CD14-positive monocyte (primary cell): ENCODE data around the gene A2M. TPM values are rescaled to one million over a fixed set of nuclear protein-coding genes. Genes with fewer than 3 reads are reported as not detected.

ENCODE experiments used
- DNase-seq, 3 donors: peaks; one replicate each; pipeline ENCODE4 v3.0.0-alpha.2; 2011 to 2022
- H2AFZ ChIP-seq: 2 replicates; pipeline ENCODE4 v1.6.0; 2012; ENCODE audit warnings: mild to moderate bottlenecking, low read depth, low read length, inconsistent platforms; ENCODE audit not compliant: insufficient read depth, poor library complexity, severe bottlenecking
- H3K27ac ChIP-seq, 2 donors: 1 replicate in 1 of 2; 2 replicates in 1 of 2; pipeline ENCODE4 v1.5.1; 2012 to 2013; ENCODE audit warnings: low read length in 2 of 2, control low read depth in 1 of 2, inconsistent platforms in 1 of 2, low read depth in 1 of 2, mild to moderate bottlenecking in 1 of 2
- H3K27me3 ChIP-seq, 2 donors: one replicate each; pipeline versions ENCODE4 v1.6.0 to v1.6.1; 2011 to 2013; ENCODE audit warnings: low read length in 2 of 2; ENCODE audit not compliant: control insufficient read depth in 2 of 2, insufficient read depth in 2 of 2
- H3K36me3 ChIP-seq, 2 donors: replicated peaks in 1 of 2; 1 replicate in 1 of 2; 2 replicates in 1 of 2; pipeline versions ENCODE4 v1.5.1 to v1.6.1; 2012 to 2013; ENCODE audit warnings: low read length in 2 of 2, control low read depth in 1 of 2, inconsistent platforms in 1 of 2, mild to moderate bottlenecking in 1 of 2; ENCODE audit not compliant: insufficient read depth in 2 of 2, control insufficient read depth in 1 of 2
- H3K4me1 ChIP-seq, 2 donors: 1 replicate in 1 of 2; 2 replicates in 1 of 2; pipeline versions ENCODE4 v1.5.1 to v1.6.1; 2012 to 2013; ENCODE audit warnings: low read length in 2 of 2, control low read depth in 1 of 2, inconsistent platforms in 1 of 2, mild to moderate bottlenecking in 1 of 2, moderate library complexity in 1 of 2; ENCODE audit not compliant: insufficient read depth in 2 of 2, control insufficient read depth in 1 of 2
- H3K4me2 ChIP-seq: replicated peaks from 2 replicates; pipeline ENCODE3; 2012; ENCODE audit warnings: low read length, moderate library complexity, mild to moderate bottlenecking; ENCODE audit not compliant: poor library complexity, severe bottlenecking; ENCODE audit errors: extremely low read depth
- H3K4me3 ChIP-seq, 3 experiments: fragments of 200-600 bp in 1 of 3; sonication (generic) in 1 of 3; replicated peaks in 1 of 3; 1 replicate in 2 of 3; 2 replicates in 1 of 3; pipeline ENCODE4 v1.5.1; 2011 to 2013; ENCODE audit warnings: low read length in 3 of 3, mild to moderate bottlenecking in 3 of 3, control low read depth in 2 of 3, low read depth in 2 of 3, inconsistent platforms in 1 of 3, moderate library complexity in 1 of 3
- H3K79me2 ChIP-seq: 2 replicates; pipeline ENCODE4 v1.6.0; 2012; ENCODE audit warnings: mild to moderate bottlenecking, control low read depth, inconsistent platforms, low read length, moderate library complexity; ENCODE audit not compliant: insufficient read depth
- H3K9ac ChIP-seq: 2 replicates; pipeline ENCODE4 v1.6.0; 2017; ENCODE audit warnings: low read length, mild to moderate bottlenecking; ENCODE audit not compliant: insufficient read depth, poor library complexity, severe bottlenecking
- H3K9me3 ChIP-seq, 2 donors: replicated peaks in 1 of 2; 1 replicate in 1 of 2; 2 replicates in 1 of 2; pipeline versions ENCODE4 v1.5.1 to v1.6.1; 2012 to 2013; ENCODE audit warnings: low read length in 2 of 2, control low read depth in 1 of 2; ENCODE audit not compliant: control insufficient read depth in 1 of 2, insufficient read depth in 1 of 2
- H4K20me1 ChIP-seq: 2 replicates; pipeline ENCODE4 v1.6.0; 2012; ENCODE audit warnings: mild to moderate bottlenecking, low read length, control low read depth, moderate library complexity; ENCODE audit not compliant: insufficient read depth
- H3K27ac Mint-ChIP-seq, 7 donors: one replicate each; pipeline ENCODE4 v1.8.0; 2020; ENCODE audit warnings: mild to moderate bottlenecking in 7 of 7, mixed read lengths in 7 of 7, moderate library complexity in 6 of 7, inconsistent platforms in 2 of 7
- H3K27me3 Mint-ChIP-seq, 3 donors: one replicate each; pipeline ENCODE4 v1.8.0; 2021 to 2022; ENCODE audit warnings: low read depth in 3 of 3, mild to moderate bottlenecking in 3 of 3, mixed read lengths in 3 of 3, moderate library complexity in 3 of 3, inconsistent platforms in 1 of 3
- H3K36me3 Mint-ChIP-seq, 2 donors: one replicate each; pipeline ENCODE4 v1.8.0; 2020; ENCODE audit warnings: mixed read lengths in 2 of 2, inconsistent platforms in 1 of 2, mild to moderate bottlenecking in 1 of 2
- H3K4me1 Mint-ChIP-seq: one replicate; pipeline ENCODE4 v1.8.0; 2020; ENCODE audit warnings: mild to moderate bottlenecking, mixed read lengths
- H3K4me3 Mint-ChIP-seq, 2 donors: one replicate each; pipeline ENCODE4 v1.8.0; 2020; ENCODE audit warnings: mild to moderate bottlenecking in 2 of 2, mixed read lengths in 2 of 2, moderate library complexity in 1 of 2
- H3K9me3 Mint-ChIP-seq, 7 donors: one replicate each; pipeline ENCODE4 v1.8.0; 2020 to 2022; ENCODE audit warnings: mixed read lengths in 7 of 7, mild to moderate bottlenecking in 6 of 7, moderate library complexity in 6 of 7, inconsistent platforms in 2 of 7
- CTCF ChIP-seq: fragments of 200-600 bp; IDR thresholded peaks from one replicate; pipeline ENCODE4 v1.8.0; 2022; ENCODE audit warnings: antibody characterized with exemption, mild to moderate bottlenecking
- WGBS: methylation state at CpG from one replicate; pipeline ENCODE4 v1.1.5; 2013; ENCODE audit warnings: missing lambda C conversion rate; ENCODE audit not compliant: insufficient coverage; 5-methylcytosine and 5-hydroxymethylcytosine counted together
- intact Hi-C, 2 donors: fragments of 100-400 bp; cut with micrococcal nuclease; formaldehyde crosslinking; loops; one replicate each; pipeline versions ENCODE4 v1.15.0 to v1.15.1; 2023
- polyA plus RNA-seq, 3 donors: library from polyadenylated mRNA; depleted of rRNA in 1 of 3; unstranded in 2 of 3; stranded (reverse) in 1 of 3; fragments of 300-500 nt in 2 of 3; fragments of >200 nt in 1 of 3; fragmentation: Illumina TruSeq in 2 of 3; gene quantifications; 1 replicate in 2 of 3; 2 replicates in 1 of 3; pipeline ENCODE4 v1.2.3, GENCODE V29; 2012 to 2021

Gene A2M
- polyA plus RNA-seq, 3 donors: 0.12 to 1.2 TPM; not detected in 1

GRCh38 chr12:9064815-9065606 is 50.7 kb downstream of the A2M start:
- Histone ChIP-seq H3K27ac (peak overlapping the region in 1 of 2 donors; percentile 79), H4K20me1 (no peaks in the 10 kb centered on the region), H3K9ac (peak overlapping the region; percentile 87), H3K4me1 (peaks cover 15 to 18% of the 10 kb centered on the region in 2 donors), H2AFZ (peak overlapping the region; percentile 98), H3K36me3 (no peaks in the 10 kb centered on the region), H3K79me2 (no peaks in the 10 kb centered on the region), H3K9me3 (peaks cover 0 to 8% of the 10 kb centered on the region in 2 donors), H3K4me2 (peak overlapping the region; percentile 90), H3K27me3 (peaks cover 0 to 5% of the 10 kb centered on the region in 2 donors), H3K4me3 (peak overlapping the region; percentile 57 to 92 (median 84))
- peak; percentile 7 to 18 (median 11) for DNase-seq
- 34% methylated on average over 40 of the region's 45 CpGs for WGBS
- H3K27me3 Mint-ChIP-seq: peaks cover 0 to 14% (median 3%) of the 10 kb centered on the region in 3 donors
- peaks cover 13% of the 10 kb centered on the region for H3K4me1 Mint-ChIP-seq
- intact Hi-C loops: loop anchor here in 1 of 2 donors (10.0 kb wide), 1 partner anchor 210 kb away; no protein-coding TSS in a partner anchor
- H3K9me3 Mint-ChIP-seq: peaks cover 0 to 8% (median 0%) of the 10 kb centered on the region in 7 donors
- no peaks in the 10 kb centered on the region for H3K36me3 Mint-ChIP-seq
- peak overlapping the region; percentile 85 to 91 for H3K4me3 Mint-ChIP-seq
- TF ChIP-seq CTCF: no peak
- H3K27ac Mint-ChIP-seq: peak overlapping the region in 2 of 7 donors; percentile 37 to 78

- peaks cover 0 to 8% of the 10 kb centered on the region in 2 donors for H3K9me3 ChIP-seq
- H3K27ac Mint-ChIP-seq: peak overlapping the region in 5 of 7 donors; percentile 10 to 82 (median 61)
- H3K79me2 ChIP-seq: no peaks in the 10 kb centered on the region
- H3K4me3 ChIP-seq: peak overlapping the region; percentile 57 to 92 (median 84)
- no peaks in the 10 kb centered on the region for H3K36me3 ChIP-seq
- H3K4me2 ChIP-seq: peak overlapping the region; percentile 90
- peak overlapping the region; percentile 87 for H3K9ac ChIP-seq
- peak overlapping the region; percentile 85 to 91 for H3K4me3 Mint-ChIP-seq
- H3K4me1 ChIP-seq: peaks cover 15 to 18% of the 10 kb centered on the region in 2 donors
- H4K20me1 ChIP-seq: no peaks in the 10 kb centered on the region
- peak overlapping the region; percentile 98 for H2AFZ ChIP-seq
- peak overlapping the region in 1 of 2 donors; percentile 79 for H3K27ac ChIP-seq
- H3K9me3 Mint-ChIP-seq: peaks cover 0 to 8% (median 0%) of the 10 kb centered on the region in 7 donors
- 1% methylated on average over 48 of the region's 51 CpGs for WGBS
- no peaks in the 10 kb centered on the region for H3K36me3 Mint-ChIP-seq
- peaks cover 0 to 5% of the 10 kb centered on the region in 2 donors for H3K27me3 ChIP-seq
- H3K4me1 Mint-ChIP-seq: peaks cover 13% of the 10 kb centered on the region
- H3K27me3 Mint-ChIP-seq: peaks cover 0 to 14% (median 3%) of the 10 kb centered on the region in 3 donors
- peak; percentile 73 for TF ChIP-seq CTCF
- intact Hi-C loops: loop anchor here in 1 of 2 donors (10.0 kb wide), 1 partner anchor 210 kb away; no protein-coding TSS in a partner anchor
- DNase-seq: peak; percentile 54 to 68 (median 66)
Measured at GRCh38 chr12:9064201-9064814, 51.4 kb downstream of the A2M start.
